ENCODE results near the gene CLDN18. TPM values are rescaled to one million over a fixed set of nuclear protein-coding genes. Genes with fewer than 3 reads are reported as not detected.

CLDN18 gene
- not detected in 5 replicates for total RNA-seq (2022; extraction: Qiagen RNA extraction)

DNA sequence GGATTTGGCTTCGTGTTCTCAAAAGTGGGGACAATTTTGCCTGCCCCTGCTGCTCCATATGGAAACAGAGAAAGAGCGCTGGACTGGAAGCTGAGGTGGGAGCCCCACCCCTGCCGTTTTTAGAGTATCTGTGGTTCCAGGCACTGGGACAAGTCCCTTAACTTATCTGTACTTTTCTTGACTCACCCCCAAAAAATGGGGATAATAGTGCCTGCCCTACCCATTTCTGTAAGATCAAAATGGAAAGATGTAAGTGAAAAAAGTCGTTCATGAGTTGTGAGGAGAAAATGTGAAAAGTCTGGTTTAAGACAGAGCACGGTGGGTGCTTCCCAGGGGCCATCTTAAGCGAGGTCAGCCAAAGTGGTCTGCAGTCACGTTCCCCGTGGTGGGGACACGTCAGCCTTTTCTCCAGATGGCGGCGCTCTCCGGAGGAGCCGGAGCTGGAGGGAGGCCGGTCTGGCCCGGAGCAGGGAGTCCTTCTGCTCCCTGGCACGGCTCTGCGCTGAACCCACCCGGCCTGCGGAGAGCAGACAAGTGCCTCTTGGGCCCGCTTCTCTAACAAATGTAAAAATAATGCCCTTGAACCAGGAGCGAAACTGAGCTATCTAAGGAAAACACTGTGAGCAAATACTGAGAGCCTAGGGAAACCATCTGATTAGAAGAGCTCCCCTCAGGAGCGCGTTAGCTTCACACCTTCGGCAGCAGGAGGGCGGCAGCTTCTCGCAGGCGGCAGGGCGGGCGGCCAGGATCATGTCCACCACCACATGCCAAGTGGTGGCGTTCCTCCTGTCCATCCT, at the start of gene CLDN18:
CLDN18 (plus strand) TSS at position 690 of the 797 bp plus-strand sequence; CDS start at position 751, 61 bp downstream.

Other genes starting within 250 kb of the CLDN18 start
- gene SOX14, start 245.8 kb upstream of the CLDN18 start, total RNA-seq (2022; extraction: Qiagen RNA extraction), result not detected in 5 replicates
- 5.6 to 8.2 TPM (median 7.9 TPM) in 5 replicates for gene DZIP1L, start 105.4 kb downstream of the CLDN18 start, total RNA-seq (2022; extraction: Qiagen RNA extraction)
- gene A4GNT, start 122.2 kb downstream of the CLDN18 start, total RNA-seq (2022; extraction: Qiagen RNA extraction), result not detected in 5 replicates
- gene DBR1, start 164.8 kb downstream of the CLDN18 start, total RNA-seq (2022; extraction: Qiagen RNA extraction), result 11.1 to 14.7 TPM (median 11.7 TPM) in 5 replicates
- 22.2 to 29.6 TPM (median 28.5 TPM) in 5 replicates for gene ARMC8, start 177.1 kb downstream of the CLDN18 start, total RNA-seq (2022; extraction: Qiagen RNA extraction)

Measured in A549 treated with CORT108297 at 1 μM for 4 hours (cell line).